GM12878 (cell line): ENCODE measurements around the gene RNASE12. TPM values are rescaled to one million over a fixed set of nuclear protein-coding genes. Genes with fewer than 3 reads are reported as not detected.
"Not testable (repeated sequence)": the region's sequence is repeated elsewhere in the genome, so short reads cannot be mapped to it uniquely, and the experiment has no call there.

Experiments used
- ATAC-seq: fragments of 200-7000 bp; cut with Tn5 transposase; 3 replicates; pipeline ENCODE4 v1.9.1; 2020; ENCODE audit warnings: mild to moderate bottlenecking, moderate library complexity
- BruUV-seq: library from RNA; stranded (reverse); fragments of 400-500 nt; replicated peaks from 2 replicates; lab custom pipeline; 2021; lab: Mats Ljungman, UMichigan
- CTCF ChIA-PET: fragments of 300-600 bp; sonication (Branson Sonifier 250); formaldehyde crosslinking; extraction: SDS; loops from one replicate; lab custom pipeline; 2021; ENCODE audit warnings: inconsistent platforms; lab: Yijun Ruan, JAX
- POLR2A ChIA-PET: fragments of 350-600 bp; formaldehyde crosslinking; extraction: SDS; loops from one replicate; lab custom pipeline; 2021; ENCODE audit warnings: inconsistent platforms; lab: Charles Lee
- RAD21 ChIA-PET: fragments of 300-600 bp; sonication (Branson Sonifier 250); formaldehyde crosslinking; loops from one replicate; lab custom pipeline; 2023; ENCODE audit warnings: antibody characterized with exemption; ENCODE audit not compliant: unreplicated experiment; lab: Charles Lee
- SMC1A ChIA-PET: fragments of 300-600 bp; sonication (Branson Sonifier 250); formaldehyde crosslinking; loops from one replicate; lab custom pipeline; 2023; ENCODE audit not compliant: unreplicated experiment, uncharacterized antibody; lab: Charles Lee
- DNase-seq: peaks from one replicate; pipeline ENCODE4 v3.0.0-alpha.2; 2011; ENCODE audit warnings: low read depth, low spot score
- FAIRE-seq: peaks from 3 replicates; lab custom pipeline; 2011; peaks lifted over from hg19 to GRCh38; lab: Jason Lieb, UNC
- H2AFZ ChIP-seq: 2 replicates; pipeline ENCODE4 v1.6.0; 2011; ENCODE audit warnings: low read depth, low read length, control low read depth; ENCODE audit not compliant: control insufficient read depth
- H3K27ac ChIP-seq: 2 replicates; pipeline ENCODE4 v1.5.1; 2011; ENCODE audit warnings: control low read depth; ENCODE audit not compliant: control insufficient read depth, insufficient read depth
- H3K27me3 ChIP-seq, 2 experiments: replicated peaks in 1 of 2; 2 replicates each; pipeline versions ENCODE4 v1.6.0 to v1.6.1; 2011; ENCODE audit warnings: low read length in 1 of 2; ENCODE audit not compliant: control insufficient read depth in 2 of 2, insufficient read depth in 2 of 2
- H3K36me3 ChIP-seq, 2 experiments: 2 replicates each; pipeline ENCODE4 v1.5.1; 2011; ENCODE audit warnings: low read length in 1 of 2; ENCODE audit not compliant: control insufficient read depth in 2 of 2, insufficient read depth in 2 of 2
- H3K4me1 ChIP-seq: 2 replicates; pipeline ENCODE4 v1.6.1; 2011; ENCODE audit warnings: mild to moderate bottlenecking, low read length, moderate library complexity, mixed read lengths; ENCODE audit not compliant: control insufficient read depth, insufficient read depth
- H3K4me2 ChIP-seq: 2 replicates; pipeline ENCODE4 v1.6.0; 2011; ENCODE audit warnings: control low read depth; ENCODE audit not compliant: control insufficient read depth, insufficient read depth
- H3K4me3 ChIP-seq: fragments of 200-600 bp; sonication (generic); 2 replicates; pipeline ENCODE4 v1.5.1; 2016
- H3K79me2 ChIP-seq: 2 replicates; pipeline ENCODE4 v1.6.0; 2011; ENCODE audit warnings: low read length; ENCODE audit not compliant: control insufficient read depth, insufficient read depth
- H3K9ac ChIP-seq: 2 replicates; pipeline ENCODE4 v1.8.0; 2011; ENCODE audit warnings: low read length, control low read depth, mixed read lengths; ENCODE audit not compliant: control insufficient read depth, insufficient read depth
- H3K9me3 ChIP-seq: replicated peaks from 3 replicates; pipeline ENCODE4 v1.5.1; 2011; ENCODE audit warnings: mild to moderate bottlenecking, low read length; ENCODE audit not compliant: control insufficient read depth, insufficient read depth
- H4K20me1 ChIP-seq: 2 replicates; pipeline ENCODE4 v1.6.0; 2011; ENCODE audit not compliant: control insufficient read depth, insufficient read depth
- WGBS: methylation state at CpG from one replicate; pipeline ENCODE4 v1.1.6; 2016; ENCODE audit warnings: low lambda C conversion rate; ENCODE audit not compliant: insufficient replicate concordance, insufficient coverage; ENCODE audit errors: missing lambda C conversion rate; 5-methylcytosine and 5-hydroxymethylcytosine counted together
- in situ Hi-C: fragments of 300-500 bp; cut with MboI; formaldehyde crosslinking; loops from 9 replicates; pipeline ENCODE4 v1.14.3; 2018; ENCODE audit warnings: mixed read lengths
- intact Hi-C: fragments of 100-400 bp; cut with micrococcal nuclease; formaldehyde crosslinking; loops from one replicate; pipeline ENCODE4 v1.14.2; 2022; ENCODE audit not compliant: unreplicated experiment
- polyA plus RNA-seq, 11 experiments: library from polyadenylated mRNA; depleted of rRNA in 4 of 11; unstranded in 6 of 11; stranded (reverse) in 5 of 11; fragments of >200 nt; fragmentation: Nextera tagmentation in 4 of 11; fragmentation: Illumina TruSeq in 1 of 11; extraction: Ambion mirVana in 4 of 11; extraction: Trizol in 1 of 11; gene quantifications; 1 replicate in 1 of 11; 2 replicates in 10 of 11; pipeline versions ENCODE4 v1.2.1 to v1.2.3, GENCODE V29; 2011 to 2016; ENCODE audit warnings: inconsistent platforms in 2 of 11, missing spikeins in 2 of 11, low read depth in 1 of 11
- total RNA-seq, 4 experiments: library from RNA; depleted of rRNA in 3 of 4; stranded (reverse); fragments of >200 nt in 3 of 4; fragmentation: Illumina TruSeq in 1 of 4; extraction: Trizol in 1 of 4; gene quantifications; 2 replicates each; pipeline versions ENCODE4 v1.2.1 to v1.2.3, GENCODE V29; 2013 to 2021

Gene RNASE12
- total and polyA plus RNA-seq, 10 of the 15 experiments (the other 5 are each of a cell fraction or from before 2014, with no cell fraction given) = not detected

DNA sequence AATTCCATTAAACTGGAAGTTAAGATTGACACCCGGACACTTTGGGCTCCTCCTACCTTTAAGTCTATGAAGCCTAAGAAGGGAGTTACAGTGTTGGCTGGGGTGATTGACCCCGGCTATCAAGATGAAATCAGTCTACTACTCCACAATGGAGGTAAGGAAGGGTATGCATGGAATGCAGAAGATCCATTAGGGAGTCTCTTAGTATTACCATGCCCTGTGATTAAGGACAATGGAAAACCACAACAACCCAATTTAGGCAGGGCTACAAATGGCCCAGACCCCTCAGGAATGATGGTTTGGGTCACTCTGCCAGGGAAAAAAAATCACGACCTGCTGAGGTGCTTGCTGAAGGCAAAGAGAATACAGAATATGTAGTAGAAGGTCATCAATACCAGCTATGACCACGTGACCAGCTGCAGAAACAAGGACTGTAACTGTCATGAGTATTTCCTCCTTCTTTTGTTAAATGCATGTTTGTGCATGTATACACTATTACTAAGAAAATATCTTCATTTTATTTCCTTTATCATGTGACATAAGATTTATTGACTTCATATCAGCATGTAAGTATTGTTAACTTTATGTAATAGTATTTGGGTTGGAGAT lies 18.7 kb downstream of the RNASE12 start:
- WGBS = 9% methylated on average over 4 of the region's 4 CpGs
- H4K20me1 ChIP-seq, CTCF ChIA-PET, H3K27ac ChIP-seq, FAIRE-seq, H3K79me2 ChIP-seq, H3K4me1 ChIP-seq, BruUV-seq, H3K9ac ChIP-seq, intact Hi-C loops, SMC1A ChIA-PET, ATAC-seq, H3K4me2 ChIP-seq, H3K4me3 ChIP-seq, H3K9me3 ChIP-seq, RAD21 ChIA-PET, H3K36me3 ChIP-seq, DNase-seq, H2AFZ ChIP-seq, in situ Hi-C loops, H3K27me3 ChIP-seq, POLR2A ChIA-PET: not testable (repeated sequence)

DNA sequence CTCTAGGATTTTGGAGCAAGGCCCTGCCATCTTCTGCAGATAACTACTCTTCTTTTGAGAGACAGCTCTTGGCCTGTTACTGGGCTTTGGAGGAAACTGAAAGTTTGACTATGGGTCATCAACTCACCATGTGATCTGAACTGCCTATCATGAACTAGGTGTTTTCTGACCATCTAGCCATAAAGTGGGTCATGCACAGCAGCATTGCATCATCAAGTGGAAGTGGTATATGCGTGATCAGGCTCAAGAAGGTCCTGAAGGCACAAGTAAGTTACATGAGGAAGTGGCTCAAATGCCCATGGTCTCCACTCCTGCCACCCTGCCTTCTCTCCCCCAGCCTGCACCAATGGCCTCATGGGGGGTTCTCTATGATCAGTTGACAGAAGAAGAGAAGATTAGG lies 20.5 kb downstream of the RNASE12 start:
- DNase-seq, FAIRE-seq, H3K36me3 ChIP-seq, H2AFZ ChIP-seq, SMC1A ChIA-PET, H3K4me2 ChIP-seq, H3K4me3 ChIP-seq, H3K27ac ChIP-seq, ATAC-seq, in situ Hi-C loops, H3K9me3 ChIP-seq, RAD21 ChIA-PET, H3K4me1 ChIP-seq, CTCF ChIA-PET, H3K27me3 ChIP-seq, H3K79me2 ChIP-seq, POLR2A ChIA-PET, BruUV-seq, intact Hi-C loops, H3K9ac ChIP-seq, H4K20me1 ChIP-seq: not testable (repeated sequence)
- WGBS = 63% methylated on average over 1 of the region's 1 CpG

DNA sequence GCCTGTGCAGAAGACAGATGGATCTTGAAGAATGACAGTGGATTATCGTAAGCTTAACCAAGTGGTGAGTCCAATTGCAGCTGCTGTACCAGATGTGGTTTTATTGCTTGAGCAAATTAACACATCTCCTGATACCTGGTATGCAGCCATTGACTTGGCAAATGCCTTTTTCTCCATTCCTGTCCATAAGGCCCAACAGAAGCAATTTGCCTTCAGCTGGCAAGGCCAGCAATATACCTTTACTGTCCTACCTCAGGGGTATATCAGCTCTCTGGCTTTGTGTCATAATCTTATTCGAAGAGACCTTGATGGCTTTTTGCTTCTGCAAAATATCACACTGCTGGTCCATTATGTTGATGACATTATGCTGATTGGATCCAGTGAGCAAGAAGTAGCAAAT lies 21.3 kb downstream of the RNASE12 start:
- FAIRE-seq, H3K27ac ChIP-seq: not testable (repeated sequence)

More for the DNA sequence above, 21.3 kb downstream of the RNASE12 start:
- H3K36me3 ChIP-seq, H3K4me2 ChIP-seq, H3K79me2 ChIP-seq, H3K4me3 ChIP-seq, BruUV-seq, ATAC-seq, CTCF ChIA-PET, H3K27me3 ChIP-seq, H2AFZ ChIP-seq, H3K4me1 ChIP-seq, DNase-seq, POLR2A ChIA-PET, SMC1A ChIA-PET, H3K9ac ChIP-seq, in situ Hi-C loops, RAD21 ChIA-PET, H3K9me3 ChIP-seq, intact Hi-C loops, H4K20me1 ChIP-seq: not testable (repeated sequence)
- WGBS = 16% methylated on average over 2 of the region's 2 CpGs
